Stimulated activated naive CD8-positive, alpha-beta T cell treated with anti-CD3 and anti-CD28 coated beads, Interleukin-15, Interleukin-2, amounts not matched to agents 100 ng/mL and 50 ng/mL, for 24 hours (primary cell): Measurements from ENCODE around the gene TP53RK.

Experiments used
- H3K27ac Mint-ChIP-seq: one replicate; pipeline ENCODE4 v1.8.0; 2021; ENCODE audit warnings: mild to moderate bottlenecking, mixed read lengths
- H3K27me3 Mint-ChIP-seq: one replicate; pipeline ENCODE4 v1.8.0; 2021; ENCODE audit warnings: mixed read lengths
- H3K36me3 Mint-ChIP-seq: one replicate; pipeline ENCODE4 v1.8.0; 2021; ENCODE audit warnings: low read depth, mixed read lengths
- H3K4me1 Mint-ChIP-seq: one replicate; pipeline ENCODE4 v1.8.0; 2021; ENCODE audit warnings: low read depth, mixed read lengths
- H3K4me3 Mint-ChIP-seq: one replicate; pipeline ENCODE4 v1.8.0; 2021; ENCODE audit warnings: mild to moderate bottlenecking, mixed read lengths
- H3K9me3 Mint-ChIP-seq: one replicate; pipeline ENCODE4 v1.8.0; 2021; ENCODE audit warnings: mixed read lengths

TP53RK gene

DNA sequence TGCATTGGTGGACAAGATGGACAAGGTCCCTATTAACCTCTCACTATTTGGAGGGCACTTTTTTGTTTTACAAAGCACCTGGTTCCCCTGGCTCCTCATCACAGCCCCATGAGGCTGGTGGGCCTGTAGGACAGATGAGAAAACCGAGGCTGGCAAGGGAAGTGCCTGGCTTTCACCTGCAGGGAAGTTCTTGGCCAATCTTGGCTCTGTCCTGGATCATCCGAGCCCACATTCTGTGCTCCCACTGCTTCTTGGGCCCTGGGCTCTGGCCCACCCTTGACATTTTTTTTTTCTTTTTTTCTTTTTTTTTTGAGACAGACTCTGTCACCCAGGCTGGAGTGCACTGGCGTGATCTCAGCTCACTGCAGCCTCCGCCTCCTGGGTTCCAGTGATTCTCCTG lies 52.7 kb downstream of the TP53RK start:
- no peaks in the 10 kb centered on the region for H3K36me3 Mint-ChIP-seq
- no peaks in the 10 kb centered on the region for H3K9me3 Mint-ChIP-seq
- H3K27ac Mint-ChIP-seq = no peak overlapping the region
- no peak overlapping the region for H3K4me3 Mint-ChIP-seq
- H3K27me3 Mint-ChIP-seq = peaks cover 15% of the 10 kb centered on the region
- H3K4me1 Mint-ChIP-seq = no peaks in the 10 kb centered on the region

DNA sequence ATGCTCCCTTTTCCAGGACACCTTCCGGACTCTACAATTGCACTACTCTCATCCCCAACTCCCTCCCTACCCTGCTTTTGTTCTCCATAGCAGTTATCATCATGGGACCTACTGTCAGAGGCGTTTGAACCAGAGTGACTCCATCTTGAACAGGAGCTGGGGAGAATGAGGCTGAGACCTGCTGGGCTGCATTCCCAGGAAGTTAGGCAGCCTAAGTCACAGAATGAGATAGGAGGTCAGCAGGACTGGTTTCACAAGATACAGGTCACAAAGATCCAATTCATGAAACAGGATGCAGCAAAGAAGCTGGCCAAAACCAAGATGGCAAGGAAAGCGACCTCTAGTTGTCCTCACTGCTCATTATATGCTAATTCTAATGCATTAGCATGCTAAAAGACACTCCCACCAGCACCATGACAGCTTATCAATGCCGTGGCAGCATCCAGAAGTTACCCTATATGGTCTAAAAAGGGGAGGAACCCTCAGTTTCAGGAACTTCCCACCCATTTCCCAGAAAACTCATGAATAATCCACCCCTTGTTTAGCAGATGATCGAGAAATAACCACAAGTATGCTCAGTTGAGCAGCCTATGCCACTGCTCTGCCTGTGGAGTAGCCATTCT lies 53.6 kb downstream of the TP53RK start:
- Mint-ChIP-seq H3K36me3 (no peaks in the 10 kb centered on the region), H3K4me1 (no peaks in the 10 kb centered on the region), H3K4me3 (no peak overlapping the region), H3K27me3 (peaks cover 20% of the 10 kb centered on the region), H3K27ac (no peak overlapping the region), H3K9me3 (no peaks in the 10 kb centered on the region)

DNA sequence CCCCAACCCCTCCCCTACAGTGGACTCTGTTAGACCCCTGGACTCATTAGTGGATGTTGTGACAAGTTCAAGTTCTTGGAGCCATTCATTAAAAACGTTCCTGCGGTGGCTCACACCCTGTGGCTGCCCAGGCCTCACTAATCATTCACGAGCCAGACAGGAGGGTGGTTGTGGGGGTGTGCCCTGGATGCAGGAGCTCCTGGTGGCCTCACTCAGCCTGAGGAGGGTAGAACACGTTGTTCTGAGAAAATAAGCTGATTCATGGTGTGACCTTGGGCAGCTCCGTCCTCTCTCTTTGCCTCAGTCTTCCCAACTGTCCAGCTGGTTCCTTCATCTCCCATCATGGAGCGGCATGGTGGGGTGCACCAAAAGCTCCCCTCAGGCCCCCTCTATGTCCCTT lies 54.7 kb downstream of the TP53RK start:
- Mint-ChIP-seq H3K9me3 (no peaks in the 10 kb centered on the region), H3K36me3 (no peaks in the 10 kb centered on the region), H3K27me3 (peaks cover 24% of the 10 kb centered on the region)

More for the DNA sequence above, 54.7 kb downstream of the TP53RK start:
- Mint-ChIP-seq H3K27ac (no peak overlapping the region), H3K4me1 (no peaks in the 10 kb centered on the region), H3K4me3 (no peak overlapping the region)
